ENCODE measurements around the gene NME1. TPM values are rescaled to one million over a fixed set of nuclear protein-coding genes. Genes with fewer than 3 reads are reported as not detected.

The NME1 gene
- total RNA-seq, 1 donor from 2014 or later = 57.3 TPM

DNA sequence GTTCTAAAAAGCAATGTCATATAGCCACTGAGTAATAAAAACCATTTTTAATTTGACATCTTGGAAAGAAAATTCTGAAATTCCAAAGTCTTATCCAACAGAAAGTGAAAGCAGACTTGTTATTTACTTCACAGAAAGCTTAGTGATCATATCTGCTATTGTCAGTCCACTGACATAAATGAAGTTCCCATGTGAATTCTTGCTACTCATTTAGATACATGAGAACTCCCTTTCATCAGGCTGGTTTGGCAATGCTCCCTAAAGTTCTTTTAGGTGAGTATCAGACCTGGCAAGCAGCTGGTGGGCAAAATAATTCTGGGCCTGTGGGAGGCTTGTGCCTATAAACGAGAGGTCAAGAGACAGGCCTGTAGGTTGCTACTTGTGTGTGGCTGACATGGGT, 36.3 kb downstream of the NME1 start:
- Mint-ChIP-seq H3K4me1 (ENCODE audit: unreplicated experiment) (peaks cover 2% of the 10 kb centered on the region), H3K36me3 (ENCODE audit: low read depth, unreplicated experiment) (peaks cover 5% of the 10 kb centered on the region), H3K27ac (ENCODE audit: unreplicated experiment) (no peak overlapping the region), H3K9me3 (ENCODE audit: unreplicated experiment) (no peaks in the 10 kb centered on the region), H3K4me3 (ENCODE audit: unreplicated experiment) (no peak overlapping the region), H3K27me3 (ENCODE audit: unreplicated experiment) (no peaks in the 10 kb centered on the region)
- DNase-seq (ENCODE audit: low spot score) = no peak
- TF ChIP-seq, protein P1, sequence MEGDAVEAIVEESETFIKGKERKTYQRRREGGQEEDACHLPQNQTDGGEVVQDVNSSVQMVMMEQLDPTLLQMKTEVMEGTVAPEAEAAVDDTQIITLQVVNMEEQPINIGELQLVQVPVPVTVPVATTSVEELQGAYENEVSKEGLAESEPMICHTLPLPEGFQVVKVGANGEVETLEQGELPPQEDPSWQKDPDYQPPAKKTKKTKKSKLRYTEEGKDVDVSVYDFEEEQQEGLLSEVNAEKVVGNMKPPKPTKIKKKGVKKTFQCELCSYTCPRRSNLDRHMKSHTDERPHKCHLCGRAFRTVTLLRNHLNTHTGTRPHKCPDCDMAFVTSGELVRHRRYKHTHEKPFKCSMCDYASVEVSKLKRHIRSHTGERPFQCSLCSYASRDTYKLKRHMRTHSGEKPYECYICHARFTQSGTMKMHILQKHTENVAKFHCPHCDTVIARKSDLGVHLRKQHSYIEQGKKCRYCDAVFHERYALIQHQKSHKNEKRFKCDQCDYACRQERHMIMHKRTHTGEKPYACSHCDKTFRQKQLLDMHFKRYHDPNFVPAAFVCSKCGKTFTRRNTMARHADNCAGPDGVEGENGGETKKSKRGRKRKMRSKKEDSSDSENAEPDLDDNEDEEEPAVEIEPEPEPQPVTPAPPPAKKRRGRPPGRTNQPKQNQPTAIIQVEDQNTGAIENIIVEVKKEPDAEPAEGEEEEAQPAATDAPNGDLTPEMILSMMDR (IDR thresholded peaks at IDR 0.05; ENCODE audit: unreplicated experiment) = no peak

DNA sequence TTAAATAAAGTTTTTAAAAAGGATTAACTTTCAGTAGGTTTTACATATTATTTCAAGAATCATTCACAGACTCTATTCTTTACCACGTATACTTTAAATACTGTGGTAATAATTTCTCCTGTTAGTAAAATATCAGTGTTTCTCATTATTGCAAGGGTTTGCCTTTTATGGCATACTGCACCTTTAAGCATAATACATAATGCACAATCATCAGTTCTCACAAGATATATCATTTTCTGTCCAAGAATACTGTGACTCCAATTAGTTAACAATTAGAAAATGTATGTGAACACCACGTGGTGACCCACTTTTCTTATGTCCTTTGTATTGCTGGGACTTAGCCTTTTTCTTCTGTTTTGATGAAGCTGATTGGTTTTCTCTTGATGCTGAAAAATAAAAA, 38.5 kb downstream of the NME1 start:
- TF ChIP-seq, protein P1 (IDR thresholded peaks at IDR 0.05; ENCODE audit: unreplicated experiment) = no peak
- H3K4me1 Mint-ChIP-seq (ENCODE audit: unreplicated experiment) = no peaks in the 10 kb centered on the region
- no peaks in the 10 kb centered on the region for H3K9me3 Mint-ChIP-seq (ENCODE audit: unreplicated experiment)
- H3K27ac Mint-ChIP-seq (ENCODE audit: unreplicated experiment) = no peak overlapping the region
- H3K36me3 Mint-ChIP-seq (ENCODE audit: low read depth, unreplicated experiment) = peaks cover 5% of the 10 kb centered on the region
- no peak for DNase-seq (ENCODE audit: low spot score)
- H3K27me3 Mint-ChIP-seq (ENCODE audit: unreplicated experiment) = no peaks in the 10 kb centered on the region
- H3K4me3 Mint-ChIP-seq (ENCODE audit: unreplicated experiment) = no peak overlapping the region

DNA sequence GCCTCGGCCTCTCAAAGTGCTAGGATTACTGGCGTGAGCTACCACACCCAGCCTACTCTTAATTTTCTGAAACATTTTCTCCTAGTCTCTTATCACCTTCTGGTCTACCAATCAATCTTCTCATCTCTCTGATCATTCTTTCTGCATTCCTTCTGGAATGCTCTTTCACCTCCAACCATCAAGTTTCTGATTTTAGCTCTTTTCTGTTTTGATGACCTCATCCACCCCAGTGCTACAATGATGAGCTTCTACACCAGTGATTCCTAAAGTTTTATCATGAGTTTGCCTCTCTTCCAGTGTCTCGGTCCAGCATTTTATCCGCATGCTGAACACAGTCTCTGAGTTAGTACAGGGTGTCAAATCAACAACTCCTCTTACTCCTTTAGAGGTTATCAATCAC, 44.4 kb downstream of the NME1 start:
- TF ChIP-seq, protein P1 (IDR thresholded peaks at IDR 0.05; ENCODE audit: unreplicated experiment) = no peak
- Mint-ChIP-seq H3K36me3 (ENCODE audit: low read depth, unreplicated experiment) (peaks cover 10% of the 10 kb centered on the region), H3K4me3 (ENCODE audit: unreplicated experiment) (no peak overlapping the region), H3K4me1 (ENCODE audit: unreplicated experiment) (no peaks in the 10 kb centered on the region), H3K9me3 (ENCODE audit: unreplicated experiment) (no peaks in the 10 kb centered on the region), H3K27ac (ENCODE audit: unreplicated experiment) (no peak overlapping the region), H3K27me3 (ENCODE audit: unreplicated experiment) (peaks cover 4% of the 10 kb centered on the region)
- DNase-seq (ENCODE audit: low spot score) = no peak

DNA sequence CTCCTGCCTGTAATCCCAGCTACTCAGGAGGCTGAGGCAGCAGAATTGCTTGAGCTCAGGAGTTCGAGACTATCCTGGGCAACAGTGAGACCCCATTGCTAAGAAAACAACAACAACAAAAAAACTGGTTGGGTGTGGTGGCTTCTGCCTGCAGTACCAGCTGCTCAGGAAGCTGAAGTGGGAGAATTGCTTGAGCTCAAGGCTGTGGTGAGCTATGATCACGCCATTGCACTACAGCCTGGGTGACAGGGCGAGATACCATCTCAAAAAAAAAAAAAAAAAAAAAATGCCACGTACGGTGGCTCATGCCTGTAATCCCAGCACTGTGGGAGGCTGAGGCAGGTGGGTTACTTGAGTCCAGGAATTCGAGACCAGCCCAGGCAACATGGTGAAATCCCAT, 46.9 kb downstream of the NME1 start:
- no peak overlapping the region for H3K4me3 Mint-ChIP-seq (ENCODE audit: unreplicated experiment)
- H3K27ac Mint-ChIP-seq (ENCODE audit: unreplicated experiment) = no peak overlapping the region
- no peak for DNase-seq (ENCODE audit: low spot score)
- peaks cover 4% of the 10 kb centered on the region for H3K27me3 Mint-ChIP-seq (ENCODE audit: unreplicated experiment)
- H3K36me3 Mint-ChIP-seq (ENCODE audit: low read depth, unreplicated experiment) = peaks cover 10% of the 10 kb centered on the region
- TF ChIP-seq, protein P1 (IDR thresholded peaks at IDR 0.05; ENCODE audit: unreplicated experiment) = no peak
- no peaks in the 10 kb centered on the region for H3K9me3 Mint-ChIP-seq (ENCODE audit: unreplicated experiment)
- H3K4me1 Mint-ChIP-seq (ENCODE audit: unreplicated experiment) = no peaks in the 10 kb centered on the region

DNA sequence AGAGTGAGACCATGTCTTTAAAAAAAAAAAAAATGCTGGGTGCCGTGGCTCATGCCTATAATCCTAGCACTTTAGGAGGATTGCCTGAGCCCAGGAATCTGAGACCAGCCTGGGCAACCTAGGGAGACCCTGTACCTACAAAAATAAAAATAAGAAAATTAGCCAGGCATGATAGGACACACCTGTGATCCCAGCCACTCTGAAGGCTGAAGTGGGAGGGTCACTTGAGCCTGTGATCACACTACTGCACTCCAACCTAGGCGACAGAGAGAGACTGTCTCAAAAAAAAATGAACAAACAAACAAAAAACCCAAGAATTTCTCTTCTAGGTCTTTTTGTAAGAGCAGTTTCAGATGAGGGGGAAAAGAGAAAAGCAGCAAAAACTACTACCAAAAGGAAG, 47.5 kb downstream of the NME1 start:
- Mint-ChIP-seq H3K9me3 (ENCODE audit: unreplicated experiment) (no peaks in the 10 kb centered on the region), H3K27me3 (ENCODE audit: unreplicated experiment) (peaks cover 4% of the 10 kb centered on the region), H3K27ac (ENCODE audit: unreplicated experiment) (no peak overlapping the region), H3K36me3 (ENCODE audit: low read depth, unreplicated experiment) (peaks cover 13% of the 10 kb centered on the region), H3K4me1 (ENCODE audit: unreplicated experiment) (no peaks in the 10 kb centered on the region), H3K4me3 (ENCODE audit: unreplicated experiment) (no peak overlapping the region)
- no peak for DNase-seq (ENCODE audit: low spot score)
- TF ChIP-seq, protein P1 (IDR thresholded peaks at IDR 0.05; ENCODE audit: unreplicated experiment) = no peak

All from endothelial cell (in vitro differentiated cells).